ENCODE results near the gene OPA1.

OPA1 gene

GRCh38 chr3:193592841-193593667 lies at the start of gene OPA1:
TSS of gene OPA1 (plus strand) at chr3:193593208. CDS start at chr3:193593378, 170 bp downstream.
- in situ Hi-C loops (cut with MboI; ENCODE audit: low sequenced_read_pairs), result no loop called here

- in situ Hi-C loops (cut with MboI; ENCODE audit: low sequenced_read_pairs), result no loop called here
Measured at GRCh38 chr3:193544289-193544688, 48.7 kb upstream of the OPA1 start.

GRCh38 chr3:193545304-193545703 lies 47.7 kb upstream of the OPA1 start:
- in situ Hi-C loops (cut with MboI; ENCODE audit: low sequenced_read_pairs), result no loop called here

- in situ Hi-C loops (cut with MboI; ENCODE audit: low sequenced_read_pairs), result no loop called here
Measured at GRCh38 chr3:193546129-193546528, 46.9 kb upstream of the OPA1 start.

GRCh38 chr3:193548406-193548805 lies 44.6 kb upstream of the OPA1 start:
- in situ Hi-C loops (cut with MboI; ENCODE audit: low sequenced_read_pairs), result no loop called here

- in situ Hi-C loops (cut with MboI; ENCODE audit: low sequenced_read_pairs), result loop anchor here (25.0 kb wide), 1 partner anchor 741 kb away; no protein-coding TSS in a partner anchor
Measured at GRCh38 chr3:193552923-193553322, 40.1 kb upstream of the OPA1 start.

GRCh38 chr3:193553586-193553985 lies 39.4 kb upstream of the OPA1 start:
- in situ Hi-C loops (cut with MboI; ENCODE audit: low sequenced_read_pairs), result loop anchor here (25.0 kb wide), 1 partner anchor 741 kb away; no protein-coding TSS in a partner anchor

- in situ Hi-C loops (cut with MboI; ENCODE audit: low sequenced_read_pairs), result loop anchor here (25.0 kb wide), 1 partner anchor 743 kb away; no protein-coding TSS in a partner anchor
Measured at GRCh38 chr3:193554811-193555210, 38.2 kb upstream of the OPA1 start, which contains the start of gene ATP13A4. TSS of gene ATP13A4 (minus strand) at chr3:193554895. CDS start at chr3:193554799, 96 bp downstream.

- in situ Hi-C loops (cut with MboI; ENCODE audit: low sequenced_read_pairs), result loop anchor here (25.0 kb wide), 1 partner anchor 745 kb away; no protein-coding TSS in a partner anchor
Measured at GRCh38 chr3:193556841-193557240, 36.2 kb upstream of the OPA1 start.

- in situ Hi-C loops (cut with MboI; ENCODE audit: low sequenced_read_pairs), result loop anchor here (25.0 kb wide), 1 partner anchor 747 kb away; no protein-coding TSS in a partner anchor
Measured at GRCh38 chr3:193559100-193559499, 33.9 kb upstream of the OPA1 start.

GRCh38 chr3:193560091-193560490 lies 32.9 kb upstream of the OPA1 start:
- in situ Hi-C loops (cut with MboI; ENCODE audit: low sequenced_read_pairs), result loop anchor here (25.0 kb wide), 1 partner anchor 748 kb away; no protein-coding TSS in a partner anchor

GRCh38 chr3:193560870-193561269 lies 32.1 kb upstream of the OPA1 start:
- in situ Hi-C loops (cut with MboI; ENCODE audit: low sequenced_read_pairs), result loop anchor here (25.0 kb wide), 1 partner anchor 749 kb away; no protein-coding TSS in a partner anchor

- in situ Hi-C loops (cut with MboI; ENCODE audit: low sequenced_read_pairs), result loop anchor here (25.0 kb wide), 1 partner anchor 751 kb away; no protein-coding TSS in a partner anchor
Measured at GRCh38 chr3:193563426-193563825, 29.6 kb upstream of the OPA1 start.

- in situ Hi-C loops (cut with MboI; ENCODE audit: low sequenced_read_pairs), result loop anchor here (25.0 kb wide), 1 partner anchor 752 kb away; no protein-coding TSS in a partner anchor
Measured at GRCh38 chr3:193564012-193564411, 29.0 kb upstream of the OPA1 start.

GRCh38 chr3:193569119-193569518 lies 23.9 kb upstream of the OPA1 start:
- in situ Hi-C loops (cut with MboI; ENCODE audit: low sequenced_read_pairs), result loop anchor here (25.0 kb wide), 1 partner anchor 757 kb away; no protein-coding TSS in a partner anchor

- in situ Hi-C loops (cut with MboI; ENCODE audit: low sequenced_read_pairs), result loop anchor here (25.0 kb wide), 1 partner anchor 760 kb away; no protein-coding TSS in a partner anchor
Measured at GRCh38 chr3:193572426-193572908, 20.5 kb upstream of the OPA1 start.

GRCh38 chr3:193573403-193574191 lies 19.4 kb upstream of the OPA1 start:
- in situ Hi-C loops (cut with MboI; ENCODE audit: low sequenced_read_pairs), result loop anchor here (25.0 kb wide), 1 partner anchor 761 kb away; no protein-coding TSS in a partner anchor

GRCh38 chr3:193574488-193575070 lies 18.4 kb upstream of the OPA1 start:
- in situ Hi-C loops (cut with MboI; ENCODE audit: low sequenced_read_pairs), result loop anchor here (25.0 kb wide), 1 partner anchor 762 kb away; no protein-coding TSS in a partner anchor

GRCh38 chr3:193585530-193585929 lies 7.5 kb upstream of the OPA1 start:
- in situ Hi-C loops (cut with MboI; ENCODE audit: low sequenced_read_pairs), result no loop called here

GRCh38 chr3:193586526-193586925 lies 6.5 kb upstream of the OPA1 start:
- in situ Hi-C loops (cut with MboI; ENCODE audit: low sequenced_read_pairs), result no loop called here

All from HL-60/S4 treated with phorbol 12-myristate 13-acetate at 8.2 ng/mL for 4 days and 3 days (cell line).